Activated T-helper 1 cell treated with anti-CD3 and anti-CD28 coated beads, Interleukin-12 subunit alpha, Interleukin-12 subunit beta, Interleukin-2, Interleukin-4 antibody, amounts not matched to agents 30 ng/mL and 10 ng/mL and 1 ng/mL, durations not matched to agents 14 hours and 24 hours and 36 hours (primary cell): ENCODE data around the gene NIP7. TPM values are rescaled to one million over a fixed set of nuclear protein-coding genes. Genes with fewer than 3 reads are reported as not detected.

Experiments
- DNase-seq: peaks from one replicate; pipeline ENCODE4 v3.0.0; 2021; ENCODE audit warnings: low spot score
- H3K27ac Mint-ChIP-seq: one replicate; pipeline ENCODE4 v1.8.0; 2021; ENCODE audit warnings: mild to moderate bottlenecking, mixed read lengths
- H3K27me3 Mint-ChIP-seq: one replicate; pipeline ENCODE4 v1.8.0; 2022; ENCODE audit warnings: mild to moderate bottlenecking, moderate library complexity, mixed read lengths; ENCODE audit not compliant: insufficient read depth
- H3K36me3 Mint-ChIP-seq: one replicate; pipeline ENCODE4 v1.8.0; 2021; ENCODE audit warnings: low read depth, mixed read lengths
- H3K4me1 Mint-ChIP-seq: one replicate; pipeline ENCODE4 v1.8.0; 2021; ENCODE audit warnings: low read depth, mixed read lengths
- H3K4me3 Mint-ChIP-seq: one replicate; pipeline ENCODE4 v1.8.0; 2021; ENCODE audit warnings: mild to moderate bottlenecking, moderate library complexity, mixed read lengths
- H3K9me3 Mint-ChIP-seq: one replicate; pipeline ENCODE4 v1.8.0; 2021; ENCODE audit warnings: mixed read lengths
- intact Hi-C: fragments of 100-400 bp; cut with micrococcal nuclease; formaldehyde crosslinking; loops from one replicate; pipeline ENCODE4 v1.15.1; 2024
- total RNA-seq: library from RNA; stranded (reverse); gene quantifications from 2 replicates; pipeline ENCODE4 v1.2.3, GENCODE V29; 2022

Gene NIP7
- total RNA-seq, 1 donor from 2014 or later = 80.7 TPM

DNA sequence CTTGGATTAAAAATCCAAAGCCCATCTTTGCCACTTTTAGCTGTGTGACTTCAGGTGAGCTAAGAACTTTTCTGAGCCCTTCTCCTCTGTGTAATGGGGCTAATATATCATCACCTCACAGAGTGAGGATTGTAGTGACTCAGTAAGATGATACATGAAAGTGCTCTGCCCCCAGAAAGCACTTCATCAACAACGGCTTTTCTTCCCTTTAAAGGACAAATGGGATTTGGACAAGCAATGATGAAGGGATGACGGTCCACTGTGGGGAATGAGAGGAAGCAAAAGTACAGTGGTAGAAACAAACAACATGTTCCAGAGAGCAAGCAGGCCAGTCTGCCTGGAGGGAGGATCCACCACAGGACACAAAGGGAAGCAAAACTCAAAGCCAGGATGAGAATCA lies 26.3 kb downstream of the NIP7 start:
- Mint-ChIP-seq H3K27ac (peak overlapping the region; percentile 65), H3K27me3 (no peaks in the 10 kb centered on the region), H3K4me3 (no peak overlapping the region), H3K36me3 (peaks cover 61% of the 10 kb centered on the region), H3K9me3 (no peaks in the 10 kb centered on the region), H3K4me1 (peaks cover 16% of the 10 kb centered on the region)
- intact Hi-C loops = no loop called here
- DNase-seq = no peak

DNA sequence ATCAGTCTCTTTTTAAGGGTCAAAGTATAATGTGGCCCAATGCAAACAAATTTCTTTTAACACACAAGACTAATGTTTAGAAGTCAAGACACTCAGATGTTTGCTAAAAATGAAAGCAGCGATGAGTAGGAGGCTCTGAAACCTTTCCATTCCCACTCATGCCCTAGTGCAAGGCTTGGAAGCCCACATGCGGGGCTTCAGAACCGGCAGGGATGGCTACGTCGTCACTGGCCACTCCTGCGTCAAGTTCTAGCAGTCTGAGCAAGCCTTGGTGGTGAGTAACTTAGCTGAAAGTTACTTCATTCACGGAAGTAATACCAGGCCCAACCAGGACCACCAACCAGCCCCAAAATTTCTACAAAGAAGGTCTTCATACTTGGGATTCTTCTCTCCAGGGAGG lies 26.9 kb downstream of the NIP7 start:
- DNase-seq = no peak
- Mint-ChIP-seq H3K4me3 (no peak overlapping the region), H3K36me3 (peaks cover 60% of the 10 kb centered on the region), H3K27ac (peak overlapping the region; percentile 14), H3K4me1 (peaks cover 16% of the 10 kb centered on the region), H3K27me3 (no peaks in the 10 kb centered on the region), H3K9me3 (no peaks in the 10 kb centered on the region)
- intact Hi-C loops = no loop called here

DNA sequence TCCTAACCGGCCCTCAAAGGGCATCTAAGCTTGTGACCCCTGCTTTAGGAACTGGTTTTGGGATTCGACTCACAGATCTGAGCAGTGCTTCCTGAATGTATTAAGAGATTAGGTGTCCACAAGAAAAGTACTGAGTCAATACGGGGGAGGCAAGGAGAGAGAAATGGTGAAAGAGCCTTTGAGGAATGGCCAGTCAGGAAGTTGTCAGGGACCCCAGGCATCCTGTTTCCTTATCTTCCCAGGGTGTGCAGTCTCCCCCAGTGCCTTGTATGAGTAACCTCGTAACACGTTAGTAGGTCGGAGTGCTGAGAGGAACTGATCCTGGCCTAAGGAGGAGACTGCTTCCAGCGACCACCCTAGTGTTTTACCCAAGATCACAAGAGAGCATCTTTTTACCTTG lies 28.4 kb downstream of the NIP7 start:
- peaks cover 70% of the 10 kb centered on the region for H3K36me3 Mint-ChIP-seq
- DNase-seq = no peak
- intact Hi-C loops = no loop called here

DNA sequence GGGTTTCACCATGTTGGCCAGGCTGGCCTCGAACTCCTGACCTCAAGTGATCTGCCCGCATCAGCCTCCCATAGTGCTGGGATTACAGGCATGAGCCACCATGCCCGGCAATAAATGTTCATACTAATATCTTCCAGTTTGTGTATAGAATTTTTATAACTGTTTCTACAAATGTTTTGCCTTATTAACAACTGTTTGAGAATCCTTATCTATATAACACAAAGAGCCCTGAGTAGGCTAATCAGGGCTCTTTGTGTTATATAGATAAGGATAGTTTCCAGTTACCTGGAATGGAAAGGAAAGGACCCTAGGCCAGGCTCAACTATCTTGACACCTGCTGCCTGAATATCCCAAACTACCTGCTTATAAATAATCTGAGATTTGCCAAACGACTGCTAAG lies 29.3 kb downstream of the NIP7 start:
- Mint-ChIP-seq H3K4me1 (peaks cover 25% of the 10 kb centered on the region), H3K27ac (no peak overlapping the region), H3K9me3 (no peaks in the 10 kb centered on the region), H3K4me3 (no peak overlapping the region), H3K36me3 (peaks cover 67% of the 10 kb centered on the region), H3K27me3 (no peaks in the 10 kb centered on the region)
- no peak for DNase-seq
- intact Hi-C loops = no loop called here

More for the DNA sequence above, 28.4 kb downstream of the NIP7 start:
- Mint-ChIP-seq H3K4me3 (no peak overlapping the region), H3K27ac (no peak overlapping the region), H3K27me3 (no peaks in the 10 kb centered on the region), H3K4me1 (peaks cover 19% of the 10 kb centered on the region), H3K9me3 (no peaks in the 10 kb centered on the region)

DNA sequence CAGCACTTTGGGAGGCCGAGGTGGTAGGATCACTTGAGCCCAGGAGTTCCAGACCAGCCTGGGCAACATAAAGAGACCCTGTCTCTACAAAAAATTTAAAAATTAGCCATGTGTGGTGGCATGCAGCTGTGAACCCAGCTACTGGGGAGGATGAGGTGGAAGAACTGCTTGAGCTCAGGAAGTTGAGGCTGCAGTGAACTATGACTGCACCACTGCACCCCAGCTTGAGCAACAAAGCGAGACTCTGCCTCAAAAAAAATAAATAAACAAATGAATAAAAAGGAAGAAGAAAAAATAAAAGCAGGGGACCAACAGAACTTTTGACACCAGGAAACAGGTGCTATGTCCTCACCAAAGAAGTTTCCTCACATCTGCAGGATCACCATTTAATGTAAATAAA lies 32.0 kb downstream of the NIP7 start:
- Mint-ChIP-seq H3K9me3 (no peaks in the 10 kb centered on the region), H3K27me3 (no peaks in the 10 kb centered on the region), H3K4me3 (no peak overlapping the region), H3K4me1 (peaks cover 15% of the 10 kb centered on the region), H3K36me3 (peaks cover 50% of the 10 kb centered on the region), H3K27ac (no peak overlapping the region)
- DNase-seq = no peak
- intact Hi-C loops = no loop called here

DNA sequence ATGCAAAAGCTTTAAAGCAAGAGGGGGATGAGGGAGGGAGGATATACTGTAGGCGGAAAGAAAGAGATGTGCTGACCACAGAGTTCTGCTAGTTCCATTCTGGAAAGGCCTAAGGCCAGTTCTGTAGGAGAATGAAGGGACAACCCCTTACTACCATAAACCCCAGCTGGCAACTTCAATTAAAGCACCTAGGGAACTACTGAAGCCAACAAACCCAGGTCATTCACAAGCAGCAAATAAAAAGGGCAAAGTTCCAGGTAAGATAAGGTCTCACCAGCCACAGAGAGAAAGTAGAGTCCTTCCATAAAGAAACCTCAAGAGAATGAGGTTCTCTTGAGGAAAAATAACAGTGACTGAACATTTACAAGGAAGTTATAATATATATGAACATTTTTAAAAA lies 33.4 kb downstream of the NIP7 start:
- Mint-ChIP-seq H3K9me3 (no peaks in the 10 kb centered on the region), H3K36me3 (peaks cover 45% of the 10 kb centered on the region), H3K27ac (peak overlapping the region; percentile 35), H3K4me1 (peaks cover 10% of the 10 kb centered on the region), H3K27me3 (no peaks in the 10 kb centered on the region), H3K4me3 (no peak overlapping the region)
- no peak for DNase-seq
- intact Hi-C loops = no loop called here

DNA sequence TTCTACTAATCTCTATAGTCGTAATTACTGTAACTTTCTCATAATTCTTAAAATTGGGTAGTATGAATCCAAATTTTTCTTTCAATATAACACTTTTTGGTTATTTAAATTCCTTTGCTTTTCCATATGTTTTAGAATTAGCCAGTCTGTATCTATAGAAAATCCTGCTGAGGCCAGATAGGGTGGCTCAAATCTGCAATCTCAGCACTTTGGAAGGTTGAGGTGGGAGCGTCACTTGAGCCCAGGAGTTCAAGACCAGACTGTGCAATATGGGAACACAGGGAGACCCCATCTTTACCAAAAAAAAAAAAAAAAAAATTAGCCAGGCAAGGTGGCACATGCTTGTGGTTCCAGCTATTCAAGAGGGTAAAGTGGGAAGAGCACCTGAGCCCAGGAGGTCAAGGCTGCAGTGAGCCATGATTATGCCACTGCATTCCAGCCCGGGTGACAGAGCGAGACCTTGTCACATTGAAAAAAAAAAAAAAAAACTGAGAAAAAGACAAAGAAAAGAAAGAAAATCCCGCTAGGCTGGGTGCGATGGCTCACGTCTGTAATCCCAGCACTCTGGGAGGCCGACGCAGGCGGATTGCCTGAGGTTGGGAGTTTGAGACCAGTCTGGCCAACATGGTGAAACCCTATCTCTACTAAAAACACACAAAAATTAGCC lies 37.0 kb downstream of the NIP7 start:
- Mint-ChIP-seq H3K27me3 (no peaks in the 10 kb centered on the region), H3K27ac (no peak overlapping the region), H3K4me1 (peaks cover 13% of the 10 kb centered on the region), H3K4me3 (no peak overlapping the region), H3K9me3 (no peaks in the 10 kb centered on the region), H3K36me3 (peaks cover 30% of the 10 kb centered on the region)
- no peak for DNase-seq
- intact Hi-C loops = no loop called here

DNA sequence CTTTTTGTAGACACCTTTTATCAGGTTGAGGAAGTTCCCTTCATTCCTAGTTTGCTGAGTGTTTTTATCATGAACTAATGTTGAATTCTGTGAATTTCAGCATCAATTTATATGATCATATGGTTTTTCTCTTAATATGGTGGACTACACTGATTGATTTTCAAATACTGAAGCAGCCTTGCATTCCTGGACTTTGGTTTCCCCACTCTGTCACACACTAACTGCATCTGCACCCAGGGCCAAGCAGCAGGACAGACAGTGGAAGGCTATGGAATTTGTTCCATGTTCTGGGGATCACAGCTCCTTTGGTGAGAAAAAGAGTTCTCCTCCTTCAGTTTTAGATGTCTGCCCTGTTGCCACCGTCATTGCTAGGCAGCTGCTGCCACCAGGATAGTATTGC lies 38.5 kb downstream of the NIP7 start:
- Mint-ChIP-seq H3K36me3 (peaks cover 27% of the 10 kb centered on the region), H3K27me3 (no peaks in the 10 kb centered on the region), H3K4me1 (peaks cover 22% of the 10 kb centered on the region), H3K9me3 (no peaks in the 10 kb centered on the region), H3K4me3 (no peak overlapping the region), H3K27ac (no peak overlapping the region)
- intact Hi-C loops = no loop called here
- DNase-seq = no peak

DNA sequence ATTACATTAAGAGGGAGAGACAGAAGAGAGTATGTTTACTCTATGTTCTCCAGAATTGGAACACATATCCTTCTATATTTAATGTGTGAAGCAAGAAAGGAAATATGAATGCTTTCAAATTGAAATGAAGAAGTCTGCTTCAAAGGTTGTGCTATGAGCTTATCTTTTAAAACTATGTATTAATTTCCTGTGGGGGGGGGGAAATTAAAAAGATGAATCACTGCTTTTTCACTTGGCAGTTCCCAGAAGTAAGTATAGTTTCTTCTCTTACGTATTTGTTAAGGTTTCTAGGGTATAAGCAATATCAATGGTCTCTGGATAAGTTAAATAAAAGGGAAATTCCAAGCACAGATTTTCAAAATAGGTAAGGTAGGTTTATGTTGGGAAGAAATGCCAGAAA lies 39.2 kb downstream of the NIP7 start:
- peaks cover 29% of the 10 kb centered on the region for H3K36me3 Mint-ChIP-seq
- no peaks in the 10 kb centered on the region for H3K27me3 Mint-ChIP-seq
- no peak for DNase-seq
- intact Hi-C loops = no loop called here
- peaks cover 24% of the 10 kb centered on the region for H3K4me1 Mint-ChIP-seq
- no peaks in the 10 kb centered on the region for H3K9me3 Mint-ChIP-seq
- H3K4me3 Mint-ChIP-seq = no peak overlapping the region
- no peak overlapping the region for H3K27ac Mint-ChIP-seq

DNA sequence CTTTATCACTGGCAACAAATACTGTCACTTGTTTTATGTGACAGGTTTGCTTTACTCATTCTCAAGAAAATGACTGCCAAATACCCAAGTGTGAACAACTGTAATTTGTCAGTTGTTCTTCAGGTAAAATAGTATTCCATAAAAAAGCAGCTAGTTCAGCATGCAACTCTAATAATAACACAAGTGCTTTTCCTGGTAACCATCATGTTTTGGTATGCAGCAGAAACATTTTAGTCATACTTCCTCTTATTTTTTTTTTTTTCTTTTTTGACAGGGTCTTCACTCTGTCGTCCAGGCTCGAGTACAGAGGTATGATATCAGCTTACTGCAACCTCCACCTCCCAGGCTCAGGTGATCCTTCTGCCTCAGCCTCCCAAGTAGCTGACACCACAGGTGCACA lies 41.7 kb downstream of the NIP7 start:
- no peak overlapping the region for H3K27ac Mint-ChIP-seq
- no peak overlapping the region for H3K4me3 Mint-ChIP-seq
- H3K9me3 Mint-ChIP-seq = no peaks in the 10 kb centered on the region
- intact Hi-C loops = no loop called here
- peaks cover 30% of the 10 kb centered on the region for H3K4me1 Mint-ChIP-seq
- no peak for DNase-seq
- no peaks in the 10 kb centered on the region for H3K27me3 Mint-ChIP-seq
- peaks cover 37% of the 10 kb centered on the region for H3K36me3 Mint-ChIP-seq

DNA sequence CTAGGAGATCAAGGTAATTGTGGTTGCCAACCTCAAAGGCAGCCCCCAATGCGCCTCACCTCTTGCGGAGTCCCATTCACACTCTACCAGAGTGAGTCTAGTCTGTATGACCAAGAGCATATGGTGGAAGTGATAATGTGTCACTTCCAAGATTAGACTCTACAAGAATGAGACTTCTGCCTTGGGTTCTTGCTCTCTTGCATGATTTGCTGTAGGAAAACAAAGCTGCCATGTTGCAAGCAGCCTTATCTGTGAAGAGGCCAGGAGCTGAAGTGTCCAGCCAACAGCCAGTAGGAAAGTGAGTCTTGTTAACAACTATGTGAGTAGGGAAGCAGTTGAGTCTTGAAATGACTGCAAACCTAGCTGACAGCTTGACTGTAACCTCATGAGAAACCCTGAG lies 42.8 kb downstream of the NIP7 start:
- no peak for DNase-seq
- H3K4me1 Mint-ChIP-seq = peaks cover 30% of the 10 kb centered on the region
- no peaks in the 10 kb centered on the region for H3K9me3 Mint-ChIP-seq
- no peaks in the 10 kb centered on the region for H3K27me3 Mint-ChIP-seq
- intact Hi-C loops = no loop called here
- no peak overlapping the region for H3K4me3 Mint-ChIP-seq
- H3K36me3 Mint-ChIP-seq = peaks cover 37% of the 10 kb centered on the region
- H3K27ac Mint-ChIP-seq = no peak overlapping the region

DNA sequence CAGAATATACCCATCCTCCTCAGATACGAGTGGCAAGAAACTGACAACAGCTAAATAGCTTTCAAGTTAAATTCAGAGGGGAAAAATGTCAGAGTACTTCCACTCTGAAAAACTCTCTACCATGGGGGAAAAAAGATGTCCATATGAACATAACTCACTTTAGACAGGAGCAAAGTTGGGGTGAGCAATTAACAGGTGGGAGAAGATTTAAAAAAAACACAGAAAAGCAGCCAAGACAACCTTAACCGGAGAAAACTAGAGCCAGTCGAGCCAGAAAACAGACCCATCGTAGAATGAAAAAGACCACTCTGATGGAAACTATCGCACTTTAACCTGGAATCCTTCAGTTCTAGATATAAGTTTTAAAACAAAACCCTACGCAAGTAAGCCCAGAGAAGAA lies 45.4 kb downstream of the NIP7 start:
- intact Hi-C loops = loop anchor here (1.0 to 5.0 kb wide), 7 partner anchors 39 to 727 kb away; partner anchors contain the start of genes COG8, CYB5B, NIP7 and NQO1
- H3K4me1 Mint-ChIP-seq = peaks cover 30% of the 10 kb centered on the region
- peak overlapping the region; percentile 95 for H3K27ac Mint-ChIP-seq
- H3K4me3 Mint-ChIP-seq = peak overlapping the region; percentile 92
- no peak for DNase-seq
- H3K36me3 Mint-ChIP-seq = peaks cover 25% of the 10 kb centered on the region
- no peaks in the 10 kb centered on the region for H3K9me3 Mint-ChIP-seq
- H3K27me3 Mint-ChIP-seq = no peaks in the 10 kb centered on the region

DNA sequence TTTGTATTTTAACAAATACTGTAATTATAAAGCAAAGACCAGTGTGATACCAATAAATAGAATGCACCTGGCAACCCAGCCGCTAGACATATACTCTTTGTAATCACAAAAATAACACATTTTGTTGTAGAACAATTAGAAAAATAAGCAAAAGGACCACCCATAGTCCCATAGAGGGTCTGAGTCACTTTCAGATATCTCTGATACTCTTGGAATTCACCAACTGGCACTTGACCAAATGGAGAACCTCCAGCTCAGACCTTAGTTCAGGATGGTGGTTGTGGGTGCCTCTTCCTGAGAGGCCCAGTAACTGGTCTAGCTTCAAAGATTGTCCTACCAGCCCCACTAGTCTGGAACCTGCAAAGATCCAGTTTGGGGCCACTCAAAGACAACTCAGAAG lies 47.0 kb downstream of the NIP7 start:
- Mint-ChIP-seq H3K27me3 (no peaks in the 10 kb centered on the region), H3K4me1 (peaks cover 26% of the 10 kb centered on the region), H3K36me3 (peaks cover 25% of the 10 kb centered on the region), H3K4me3 (peak overlapping the region; percentile 92), H3K9me3 (no peaks in the 10 kb centered on the region), H3K27ac (no peak overlapping the region)
- no peak for DNase-seq
- intact Hi-C loops = loop anchor here (1.0 to 5.0 kb wide), 5 partner anchors 10 to 726 kb away; partner anchors contain the start of genes PDPR and SNTB2
